ENCODE data around the gene PEPD. TPM values are rescaled to one million over a fixed set of nuclear protein-coding genes. Genes with fewer than 3 reads are reported as not detected.
A peak's percentile ranks its signal among the peaks of the same experiment; 100 is the strongest.
"Not testable (repeated sequence)": the region's sequence is repeated elsewhere in the genome, so short reads cannot be mapped to it uniquely, and the experiment has no call there.

Gene PEPD
- total RNA-seq, 4 donors from 2014 or later, result 33.9 to 57.0 (median 45.0) TPM

DNA sequence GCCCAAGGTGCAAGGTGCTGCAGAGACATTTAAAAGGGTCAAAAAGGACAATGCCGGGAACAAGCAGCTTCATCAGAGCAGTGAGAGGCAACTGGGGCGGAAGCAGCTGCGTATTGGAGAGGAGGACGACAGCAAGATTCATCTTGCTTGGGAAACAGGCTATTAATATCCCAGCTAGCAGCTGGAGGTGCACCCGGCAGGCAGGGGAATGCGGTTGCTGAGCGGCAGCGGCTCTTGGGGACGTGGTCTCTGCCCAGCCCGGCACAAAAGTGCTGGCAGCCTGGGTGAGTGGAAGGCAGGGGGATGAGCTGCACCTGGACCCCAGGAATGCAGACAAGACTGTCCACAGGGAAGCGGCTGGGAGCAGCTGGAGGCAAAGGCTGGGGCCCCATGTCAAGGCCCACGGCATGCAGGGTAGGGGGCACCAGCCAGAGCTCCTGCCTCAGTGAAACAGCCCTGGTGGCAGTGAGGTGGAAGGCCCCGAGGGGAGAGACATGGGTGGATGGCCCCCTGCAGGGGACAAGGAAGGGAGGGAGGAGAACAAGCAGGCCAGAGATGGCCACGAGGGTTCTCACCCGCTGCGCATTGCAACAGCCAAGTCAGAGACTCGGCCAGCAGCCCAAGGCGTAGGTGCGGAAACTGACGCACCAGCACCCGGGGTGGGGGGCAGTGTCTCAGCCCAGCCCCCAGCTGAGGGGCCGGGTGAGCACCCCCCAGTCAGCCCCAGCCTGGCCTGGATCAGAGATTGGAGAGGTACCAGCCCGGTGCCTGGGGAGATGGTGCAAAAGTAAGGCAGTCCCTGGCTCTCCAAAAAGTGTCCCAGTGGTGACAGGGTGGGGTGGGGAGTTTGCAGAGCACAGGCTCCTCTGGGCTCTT is 34.4 kb downstream of the PEPD start:
- peaks cover 11 to 15% of the 10 kb centered on the region in 2 donors for H3K4me1 ChIP-seq
- TF ChIP-seq, protein P1, sequence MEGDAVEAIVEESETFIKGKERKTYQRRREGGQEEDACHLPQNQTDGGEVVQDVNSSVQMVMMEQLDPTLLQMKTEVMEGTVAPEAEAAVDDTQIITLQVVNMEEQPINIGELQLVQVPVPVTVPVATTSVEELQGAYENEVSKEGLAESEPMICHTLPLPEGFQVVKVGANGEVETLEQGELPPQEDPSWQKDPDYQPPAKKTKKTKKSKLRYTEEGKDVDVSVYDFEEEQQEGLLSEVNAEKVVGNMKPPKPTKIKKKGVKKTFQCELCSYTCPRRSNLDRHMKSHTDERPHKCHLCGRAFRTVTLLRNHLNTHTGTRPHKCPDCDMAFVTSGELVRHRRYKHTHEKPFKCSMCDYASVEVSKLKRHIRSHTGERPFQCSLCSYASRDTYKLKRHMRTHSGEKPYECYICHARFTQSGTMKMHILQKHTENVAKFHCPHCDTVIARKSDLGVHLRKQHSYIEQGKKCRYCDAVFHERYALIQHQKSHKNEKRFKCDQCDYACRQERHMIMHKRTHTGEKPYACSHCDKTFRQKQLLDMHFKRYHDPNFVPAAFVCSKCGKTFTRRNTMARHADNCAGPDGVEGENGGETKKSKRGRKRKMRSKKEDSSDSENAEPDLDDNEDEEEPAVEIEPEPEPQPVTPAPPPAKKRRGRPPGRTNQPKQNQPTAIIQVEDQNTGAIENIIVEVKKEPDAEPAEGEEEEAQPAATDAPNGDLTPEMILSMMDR (IDR thresholded peaks at IDR 0.05 in 4 of 5, conservative IDR thresholded peaks at IDR 0.05 in 1 of 5), result no peak
- TF ChIP-seq POLR2A (IDR thresholded peaks at IDR 0.05), result no peak
- H3K9me3 ChIP-seq, result no peaks in the 10 kb centered on the region
- in situ Hi-C loops (cut with MboI; ENCODE audit: low sequenced_read_pairs in 4 of 4), result no loop called here
- ATAC-seq, result peak; percentile 83 to 96
- intact Hi-C loops (cut with DNase I; ENCODE audit: low total_unique reads), result no loop called here
- H3K27ac ChIP-seq, result peak overlapping the region in 3 of 4 donors; percentile 19 to 63 (median 27)
- no peaks in the 10 kb centered on the region for H3K27me3 ChIP-seq
- DNase-seq, result peak in 1 of 2 donors; percentile 27
- peaks cover 0 to 6% of the 10 kb centered on the region in 2 donors for H3K36me3 ChIP-seq
- H3K4me3 ChIP-seq, result no peak overlapping the region

DNA sequence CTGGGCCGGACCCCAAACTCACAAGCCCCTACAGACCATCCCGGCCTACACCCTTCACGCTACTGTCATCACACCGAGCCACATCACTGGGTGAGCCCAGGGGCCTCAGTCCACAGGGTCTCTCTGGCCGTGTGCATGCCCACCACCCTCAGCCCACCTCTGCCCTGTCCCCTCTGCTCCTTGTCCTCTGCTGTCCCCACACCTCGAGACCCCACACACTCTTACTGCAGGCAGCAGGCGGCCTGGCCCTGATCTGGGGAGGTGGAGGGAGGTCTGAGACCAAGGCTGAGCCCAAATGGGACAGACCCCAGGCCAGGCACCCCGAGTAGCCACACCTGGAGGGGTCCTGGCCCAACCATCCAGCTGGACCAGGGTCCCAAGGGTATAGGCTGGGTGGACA is 35.2 kb downstream of the PEPD start:
- ATAC-seq, result no peak

DNA sequence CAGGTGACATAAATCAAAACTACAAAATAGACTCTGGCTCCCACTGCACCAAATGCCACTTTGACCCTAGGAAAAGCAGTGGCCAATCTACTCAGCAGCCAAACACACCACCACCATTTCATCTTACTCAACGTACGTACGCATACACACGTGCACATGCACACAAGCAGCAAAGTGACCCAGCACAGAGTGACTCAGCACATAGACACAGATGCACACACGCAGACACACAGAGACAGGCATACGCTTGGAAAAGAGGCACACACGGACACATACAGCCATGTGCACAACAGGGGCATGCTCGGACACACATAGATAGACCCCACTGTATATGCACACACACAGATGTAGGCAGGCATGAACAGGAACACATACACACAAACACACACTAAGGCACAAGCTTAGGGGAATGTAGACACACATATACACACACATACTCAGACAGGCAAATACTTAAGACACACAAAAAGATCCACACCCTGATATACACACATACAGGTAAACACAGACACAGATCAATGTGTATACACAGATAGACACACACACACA is 37.3 kb downstream of the PEPD start:
- ATAC-seq (peak; percentile 10 to 64), DNase-seq (no peak)
- intact Hi-C loops (cut with DNase I; ENCODE audit: low total_unique reads), result no loop called here
- in situ Hi-C loops (cut with MboI; ENCODE audit: low sequenced_read_pairs in 4 of 4), result no loop called here
- no peaks in the 10 kb centered on the region for H3K9me3 ChIP-seq
- no peak for TF ChIP-seq POLR2A (IDR thresholded peaks at IDR 0.05)
- TF ChIP-seq, protein P1 (IDR thresholded peaks at IDR 0.05 in 4 of 5, conservative IDR thresholded peaks at IDR 0.05 in 1 of 5), result no peak
- H3K27me3 ChIP-seq, result no peaks in the 10 kb centered on the region
- no peak overlapping the region for H3K4me3 ChIP-seq
- H3K27ac ChIP-seq, result no peak overlapping the region
- peaks cover 0 to 6% of the 10 kb centered on the region in 2 donors for H3K36me3 ChIP-seq
- H3K4me1 ChIP-seq, result peaks cover 11 to 15% of the 10 kb centered on the region in 2 donors

More for the DNA sequence above, 35.2 kb downstream of the PEPD start:
- H3K27ac ChIP-seq, result peak overlapping the region in 2 of 4 donors; percentile 19 to 63
- intact Hi-C loops (cut with DNase I; ENCODE audit: low total_unique reads), result no loop called here
- in situ Hi-C loops (cut with MboI; ENCODE audit: low sequenced_read_pairs in 4 of 4), result no loop called here
- DNase-seq, result no peak
- H3K36me3 ChIP-seq, result peaks cover 0 to 6% of the 10 kb centered on the region in 2 donors
- no peaks in the 10 kb centered on the region for H3K9me3 ChIP-seq
- H3K4me1 ChIP-seq, result peaks cover 11 to 15% of the 10 kb centered on the region in 2 donors
- no peaks in the 10 kb centered on the region for H3K27me3 ChIP-seq
- TF ChIP-seq POLR2A (IDR thresholded peaks at IDR 0.05), result no peak
- TF ChIP-seq, protein P1 (IDR thresholded peaks at IDR 0.05 in 4 of 5, conservative IDR thresholded peaks at IDR 0.05 in 1 of 5), result no peak
- no peak overlapping the region for H3K4me3 ChIP-seq

DNA sequence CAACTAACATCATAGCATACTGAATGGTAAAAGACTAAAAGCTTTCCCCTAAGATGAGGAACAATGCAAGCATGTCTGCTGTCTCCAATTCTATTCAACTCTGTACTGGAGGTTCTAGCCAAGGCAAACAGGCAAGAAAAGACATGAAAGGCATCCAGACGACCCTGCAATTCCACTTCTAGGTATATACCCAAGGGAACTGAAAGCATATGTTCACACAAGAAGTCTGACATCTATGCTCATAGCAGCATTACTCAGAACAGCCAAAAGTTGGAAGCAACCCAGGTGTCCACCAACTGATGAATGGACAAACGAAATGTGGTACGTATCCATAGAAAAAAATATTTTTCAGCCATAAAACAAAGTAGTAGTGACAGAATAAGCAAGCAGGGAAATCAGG is 39.1 kb downstream of the PEPD start:
- ATAC-seq, result no peak
- H3K4me1 ChIP-seq, result peaks cover 11 to 15% of the 10 kb centered on the region in 2 donors
- intact Hi-C loops (cut with DNase I; ENCODE audit: low total_unique reads) (no loop called here), in situ Hi-C loops (cut with MboI; ENCODE audit: low sequenced_read_pairs in 4 of 4) (no loop called here)
- no peak overlapping the region for H3K4me3 ChIP-seq
- H3K27ac ChIP-seq, result no peak overlapping the region
- no peaks in the 10 kb centered on the region for H3K9me3 ChIP-seq
- no peak for TF ChIP-seq POLR2A (IDR thresholded peaks at IDR 0.05)
- no peaks in the 10 kb centered on the region for H3K27me3 ChIP-seq
- H3K36me3 ChIP-seq, result peaks cover 0 to 3% of the 10 kb centered on the region in 2 donors
- DNase-seq, result no peak

DNA sequence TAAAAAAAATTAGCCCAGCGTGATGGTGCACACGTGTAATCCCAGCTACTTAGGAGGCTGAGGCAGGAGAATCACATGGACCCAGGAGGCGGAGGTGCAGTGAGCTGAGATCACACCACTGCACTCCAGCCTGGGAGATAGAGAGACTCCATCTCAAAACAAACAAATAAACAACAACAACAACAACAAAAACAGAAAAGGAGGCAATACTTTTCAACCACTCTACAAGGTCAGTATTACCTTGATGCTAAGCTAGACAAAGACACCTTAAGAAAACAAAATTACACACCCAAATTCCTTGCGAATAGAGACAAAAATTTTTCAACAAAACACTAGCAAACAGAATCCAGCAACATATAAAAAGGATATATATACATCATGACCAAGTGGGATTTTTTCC is 39.7 kb downstream of the PEPD start:
- intact Hi-C loops (cut with DNase I; ENCODE audit: low total_unique reads) (no loop called here), in situ Hi-C loops (cut with MboI; ENCODE audit: low sequenced_read_pairs in 4 of 4) (no loop called here)

DNA sequence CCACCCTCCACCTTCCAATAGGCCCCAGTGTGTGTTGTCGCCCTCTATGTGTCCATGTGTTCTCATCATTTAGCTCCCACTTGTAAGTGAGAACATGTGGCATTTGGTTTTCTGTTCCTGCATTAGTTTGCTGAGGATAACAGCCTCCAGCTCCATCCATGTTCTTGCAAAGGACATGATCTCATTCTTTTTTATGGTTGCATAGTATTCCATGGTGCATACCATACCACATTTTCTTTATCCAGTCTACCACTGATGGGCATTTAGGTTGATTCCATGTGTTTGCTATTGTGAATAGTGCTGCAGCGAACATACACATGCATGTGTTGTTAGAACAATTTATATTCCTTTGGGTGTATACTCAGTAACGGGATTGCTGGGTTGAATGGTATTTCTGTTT is 42.0 kb downstream of the PEPD start:
- H3K27me3 ChIP-seq; in situ Hi-C loops (cut with MboI; ENCODE audit: low sequenced_read_pairs in 4 of 4); H3K4me3 ChIP-seq; ATAC-seq; H3K36me3 ChIP-seq; H3K27ac ChIP-seq; DNase-seq; H3K9me3 ChIP-seq; intact Hi-C loops (cut with DNase I; ENCODE audit: low total_unique reads); H3K4me1 ChIP-seq: not testable (repeated sequence)

More for the DNA sequence above, 39.7 kb downstream of the PEPD start:
- Histone ChIP-seq H3K9me3 (no peaks in the 10 kb centered on the region), H3K27ac (no peak overlapping the region), H3K4me3 (no peak overlapping the region), H3K36me3 (peaks cover 0 to 6% of the 10 kb centered on the region in 2 donors), H3K4me1 (peaks cover 6 to 10% of the 10 kb centered on the region in 2 donors), H3K27me3 (no peaks in the 10 kb centered on the region)
- TF ChIP-seq, protein P1 (IDR thresholded peaks at IDR 0.05 in 4 of 5, conservative IDR thresholded peaks at IDR 0.05 in 1 of 5), result no peak
- TF ChIP-seq POLR2A (IDR thresholded peaks at IDR 0.05), result no peak
- DNase-seq, result no peak
- no peak for ATAC-seq
